ENCODE measurements around the gene PAK1. TPM values are rescaled to one million over a fixed set of nuclear protein-coding genes. Genes with fewer than 3 reads are reported as not detected.

Gene PAK1
- polyA plus RNA-seq, 4 donors = 35.0 to 64.0 (median 55.2) TPM

DNA sequence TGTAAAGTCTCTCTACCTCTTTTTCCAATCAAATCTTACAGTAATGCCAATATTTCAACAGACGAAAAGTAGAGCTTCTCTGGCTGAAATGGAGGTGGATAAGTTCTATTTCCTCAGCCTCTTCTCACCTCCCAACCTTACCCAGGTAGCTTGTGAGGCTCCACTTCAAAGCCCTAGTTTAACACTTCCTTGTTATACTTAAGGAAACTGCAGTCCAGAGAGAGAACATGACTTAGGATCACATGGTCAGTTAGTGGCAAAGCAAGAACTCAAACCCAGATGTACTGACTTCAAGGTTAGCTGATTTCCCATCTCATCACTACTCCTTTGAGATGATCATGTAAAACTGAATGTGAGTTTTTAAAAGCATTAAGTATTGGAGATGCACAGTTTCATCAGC, 32.5 kb downstream of the PAK1 start:
- WGBS, 3 donors = 78 to 92% (median 88%) methylated on average over 1 of the region's 1 CpG
- no peak overlapping the region for H3K27ac ChIP-seq (ENCODE audit: low read depth in 1 of 3, low read length in 2 of 3)
- peaks cover 0 to 6% (median 0%) of the 10 kb centered on the region in 3 donors for H3K36me3 ChIP-seq (ENCODE audit: control insufficient read depth in 3 of 3, insufficient read depth in 2 of 3, low read depth in 1 of 3, low read length in 3 of 3)
- H3K9me3 ChIP-seq (ENCODE audit: control insufficient read depth in 2 of 2, insufficient read depth in 1 of 2, low read depth in 1 of 2, low read length in 1 of 2) = no peaks in the 10 kb centered on the region
- FAIRE-seq (no peak), DNase-seq (no peak)
- H3K4me3 ChIP-seq (ENCODE audit: low read depth in 1 of 3, low read length in 3 of 3) = no peak overlapping the region
- H3K27me3 ChIP-seq (ENCODE audit: control insufficient read depth in 3 of 3, insufficient read depth in 3 of 3, low read length in 3 of 3) = no peaks in the 10 kb centered on the region
- peaks cover 8 to 32% (median 14%) of the 10 kb centered on the region in 3 donors for H3K4me1 ChIP-seq (ENCODE audit: control insufficient read depth in 3 of 3, insufficient read depth in 2 of 3, low read depth in 1 of 3, low read length in 2 of 3)

DNA sequence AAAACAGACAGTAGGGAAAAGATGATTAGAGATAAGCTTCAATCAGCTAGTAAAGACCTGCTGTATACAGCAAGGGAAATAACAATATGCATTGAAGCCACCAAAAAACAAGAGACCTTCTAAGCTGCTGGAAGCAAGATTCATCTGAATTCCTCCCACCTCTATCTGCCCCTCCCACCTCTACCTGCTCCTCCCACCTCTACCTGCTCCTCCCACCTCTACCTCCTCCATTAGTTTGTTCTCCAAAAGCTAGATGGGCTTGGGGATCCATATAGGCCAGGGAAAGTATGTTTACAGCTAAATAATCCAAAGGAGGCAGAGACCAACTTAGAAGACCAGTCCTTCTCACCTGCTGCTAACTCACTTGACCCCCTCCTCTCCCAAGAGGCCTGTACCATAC, 33.2 kb downstream of the PAK1 start:
- Histone ChIP-seq H3K27me3 (ENCODE audit: control insufficient read depth in 3 of 3, insufficient read depth in 3 of 3, low read length in 3 of 3) (no peaks in the 10 kb centered on the region), H3K36me3 (ENCODE audit: control insufficient read depth in 3 of 3, insufficient read depth in 2 of 3, low read depth in 1 of 3, low read length in 3 of 3) (peaks cover 0 to 6% (median 0%) of the 10 kb centered on the region in 3 donors), H3K4me1 (ENCODE audit: control insufficient read depth in 3 of 3, insufficient read depth in 2 of 3, low read depth in 1 of 3, low read length in 2 of 3) (peaks cover 8 to 25% (median 13%) of the 10 kb centered on the region in 3 donors), H3K9me3 (ENCODE audit: control insufficient read depth in 2 of 2, insufficient read depth in 1 of 2, low read depth in 1 of 2, low read length in 1 of 2) (no peaks in the 10 kb centered on the region), H3K27ac (ENCODE audit: low read depth in 1 of 3, low read length in 2 of 3) (no peak overlapping the region), H3K4me3 (ENCODE audit: low read depth in 1 of 3, low read length in 3 of 3) (no peak overlapping the region)
- DNase-seq (no peak), FAIRE-seq (no peak)

- no peaks in the 10 kb centered on the region for H3K27me3 ChIP-seq (ENCODE audit: control insufficient read depth in 3 of 3, insufficient read depth in 3 of 3, low read length in 3 of 3)
- FAIRE-seq = no peak
These were observed 35.4 kb downstream of the PAK1 start for GRCh38 chr11:77438487-77438886.

GRCh38 chr11:77436969-77437368, 36.9 kb downstream of the PAK1 start:
- Histone ChIP-seq H3K27ac (ENCODE audit: low read depth in 1 of 3, low read length in 2 of 3) (peak overlapping the region in 1 of 3 donors; percentile 53), H3K4me3 (ENCODE audit: low read depth in 1 of 3, low read length in 3 of 3) (no peak overlapping the region), H3K9me3 (ENCODE audit: control insufficient read depth in 2 of 2, insufficient read depth in 1 of 2, low read depth in 1 of 2, low read length in 1 of 2) (no peaks in the 10 kb centered on the region), H3K4me1 (ENCODE audit: control insufficient read depth in 3 of 3, insufficient read depth in 2 of 3, low read depth in 1 of 3, low read length in 2 of 3) (peaks cover 4 to 16% (median 7%) of the 10 kb centered on the region in 3 donors), H3K27me3 (ENCODE audit: control insufficient read depth in 3 of 3, insufficient read depth in 3 of 3, low read length in 3 of 3) (no peaks in the 10 kb centered on the region), H3K36me3 (ENCODE audit: control insufficient read depth in 3 of 3, insufficient read depth in 2 of 3, low read depth in 1 of 3, low read length in 3 of 3) (no peaks in the 10 kb centered on the region)
- WGBS, 3 donors = 3 to 29% (median 8%) methylated on average over 1 of the region's 1 CpG
- DNase-seq (peak in 1 of 2 donors; percentile 14), FAIRE-seq (no peak)

More at GRCh38 chr11:77438487-77438886, 35.4 kb downstream of the PAK1 start:
- H3K4me3 ChIP-seq (ENCODE audit: low read depth in 1 of 3, low read length in 3 of 3) = no peak overlapping the region
- no peak for DNase-seq
- no peaks in the 10 kb centered on the region for H3K9me3 ChIP-seq (ENCODE audit: control insufficient read depth in 2 of 2, insufficient read depth in 1 of 2, low read depth in 1 of 2, low read length in 1 of 2)
- 64 to 73% (median 71%) methylated on average over 2 of the region's 2 CpGs for WGBS, 3 donors
- no peak overlapping the region for H3K27ac ChIP-seq (ENCODE audit: low read depth in 1 of 3, low read length in 2 of 3)
- H3K36me3 ChIP-seq (ENCODE audit: control insufficient read depth in 3 of 3, insufficient read depth in 2 of 3, low read depth in 1 of 3, low read length in 3 of 3) = peaks cover 0 to 6% (median 0%) of the 10 kb centered on the region in 3 donors
- H3K4me1 ChIP-seq (ENCODE audit: control insufficient read depth in 3 of 3, insufficient read depth in 2 of 3, low read depth in 1 of 3, low read length in 2 of 3) = peaks cover 5 to 20% (median 11%) of the 10 kb centered on the region in 3 donors

DNA sequence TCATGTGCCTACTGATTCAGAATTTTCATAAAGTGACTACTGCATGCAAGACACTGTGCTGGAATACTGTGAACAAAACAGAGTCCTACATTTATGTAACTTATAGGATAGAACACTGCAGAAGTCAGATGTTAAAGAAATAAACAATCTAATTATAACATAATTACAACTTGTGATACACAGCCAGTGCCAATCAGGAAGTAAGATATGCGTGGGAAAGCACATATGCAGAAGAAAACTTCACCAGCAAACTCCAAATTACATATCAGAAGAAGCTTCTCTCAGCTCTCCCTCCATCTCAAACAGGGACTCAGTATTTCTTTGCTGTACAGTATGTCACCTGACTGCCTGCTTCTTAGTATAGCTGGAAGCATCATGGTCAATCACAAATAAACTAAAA, 37.4 kb downstream of the PAK1 start:
- Histone ChIP-seq H3K4me3 (ENCODE audit: low read depth in 1 of 3, low read length in 3 of 3) (no peak overlapping the region), H3K9me3 (ENCODE audit: control insufficient read depth in 2 of 2, insufficient read depth in 1 of 2, low read depth in 1 of 2, low read length in 1 of 2) (no peaks in the 10 kb centered on the region), H3K27me3 (ENCODE audit: control insufficient read depth in 3 of 3, insufficient read depth in 3 of 3, low read length in 3 of 3) (no peaks in the 10 kb centered on the region), H3K27ac (ENCODE audit: low read depth in 1 of 3, low read length in 2 of 3) (peak overlapping the region in 2 of 3 donors; percentile 4 to 53), H3K36me3 (ENCODE audit: control insufficient read depth in 3 of 3, insufficient read depth in 2 of 3, low read depth in 1 of 3, low read length in 3 of 3) (no peaks in the 10 kb centered on the region), H3K4me1 (ENCODE audit: control insufficient read depth in 3 of 3, insufficient read depth in 2 of 3, low read depth in 1 of 3, low read length in 2 of 3) (peaks cover 4 to 16% (median 7%) of the 10 kb centered on the region in 3 donors)
- 5 to 23% (median 22%) methylated on average over 1 of the region's 1 CpG for WGBS, 3 donors
- DNase-seq = peak in 1 of 2 donors; percentile 19
- FAIRE-seq = no peak

DNA sequence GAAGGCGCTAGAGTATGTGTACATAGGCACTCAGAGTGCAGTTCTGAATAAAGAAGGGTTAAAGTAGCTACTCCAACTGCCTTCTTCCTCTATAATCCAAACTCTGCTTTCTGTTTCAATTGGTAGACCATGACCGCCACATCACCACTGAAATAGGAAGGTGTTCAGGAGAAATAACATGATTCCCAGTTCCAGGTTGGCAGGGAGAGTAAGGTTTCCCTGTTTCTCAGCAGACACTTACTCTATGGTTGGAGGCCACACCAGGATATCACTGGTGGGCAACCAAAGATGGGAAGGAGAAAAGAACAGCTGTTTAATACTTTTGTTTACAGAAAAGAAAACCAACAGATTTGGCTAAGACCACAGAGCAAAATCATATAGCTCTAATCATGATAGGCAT, 37.9 kb downstream of the PAK1 start:
- FAIRE-seq = no peak
- H3K36me3 ChIP-seq (ENCODE audit: control insufficient read depth in 3 of 3, insufficient read depth in 2 of 3, low read depth in 1 of 3, low read length in 3 of 3) = no peaks in the 10 kb centered on the region
- 31 to 55% (median 41%) methylated on average over 2 of the region's 2 CpGs for WGBS, 3 donors
- DNase-seq = peak; percentile 33 to 49
- peaks cover 4 to 15% (median 7%) of the 10 kb centered on the region in 3 donors for H3K4me1 ChIP-seq (ENCODE audit: control insufficient read depth in 3 of 3, insufficient read depth in 2 of 3, low read depth in 1 of 3, low read length in 2 of 3)
- no peaks in the 10 kb centered on the region for H3K9me3 ChIP-seq (ENCODE audit: control insufficient read depth in 2 of 2, insufficient read depth in 1 of 2, low read depth in 1 of 2, low read length in 1 of 2)
- H3K4me3 ChIP-seq (ENCODE audit: low read depth in 1 of 3, low read length in 3 of 3) = no peak overlapping the region
- peak overlapping the region in 2 of 3 donors; percentile 4 to 46 for H3K27ac ChIP-seq (ENCODE audit: low read depth in 1 of 3, low read length in 2 of 3)
- no peaks in the 10 kb centered on the region for H3K27me3 ChIP-seq (ENCODE audit: control insufficient read depth in 3 of 3, insufficient read depth in 3 of 3, low read length in 3 of 3)

DNA sequence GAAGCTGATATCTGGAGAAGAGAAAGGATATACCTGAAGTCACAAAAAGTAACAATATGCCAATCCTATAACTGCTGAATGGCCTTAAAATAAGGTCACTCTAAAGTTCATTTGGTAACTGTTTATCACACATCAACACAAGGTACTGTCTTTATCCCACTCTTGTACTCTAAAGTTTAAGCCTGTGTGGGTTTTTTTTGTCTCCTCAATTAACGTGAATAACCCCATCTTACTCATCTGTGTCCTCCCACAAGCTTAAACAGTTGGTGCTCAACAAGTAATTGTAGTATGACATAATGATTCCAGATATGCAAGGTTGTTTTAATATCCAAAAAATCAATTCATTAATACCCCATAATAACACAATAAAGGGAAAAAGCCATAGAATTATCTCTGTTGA, 42.1 kb downstream of the PAK1 start:
- DNase-seq (no peak), FAIRE-seq (no peak)
- H3K36me3 ChIP-seq (ENCODE audit: control insufficient read depth in 3 of 3, insufficient read depth in 2 of 3, low read depth in 1 of 3, low read length in 3 of 3) = no peaks in the 10 kb centered on the region
- H3K9me3 ChIP-seq (ENCODE audit: control insufficient read depth in 2 of 2, insufficient read depth in 1 of 2, low read depth in 1 of 2, low read length in 1 of 2) = no peaks in the 10 kb centered on the region
- H3K27me3 ChIP-seq (ENCODE audit: control insufficient read depth in 3 of 3, insufficient read depth in 3 of 3, low read length in 3 of 3) = no peaks in the 10 kb centered on the region
- no peak overlapping the region for H3K4me3 ChIP-seq (ENCODE audit: low read depth in 1 of 3, low read length in 3 of 3)
- H3K4me1 ChIP-seq (ENCODE audit: control insufficient read depth in 3 of 3, insufficient read depth in 2 of 3, low read depth in 1 of 3, low read length in 2 of 3) = peaks cover 0 to 4% (median 3%) of the 10 kb centered on the region in 3 donors
- H3K27ac ChIP-seq (ENCODE audit: low read depth in 1 of 3, low read length in 2 of 3) = no peak overlapping the region
- WGBS, 3 donors = 58 to 85% (median 65%) methylated on average over 1 of the region's 1 CpG

DNA sequence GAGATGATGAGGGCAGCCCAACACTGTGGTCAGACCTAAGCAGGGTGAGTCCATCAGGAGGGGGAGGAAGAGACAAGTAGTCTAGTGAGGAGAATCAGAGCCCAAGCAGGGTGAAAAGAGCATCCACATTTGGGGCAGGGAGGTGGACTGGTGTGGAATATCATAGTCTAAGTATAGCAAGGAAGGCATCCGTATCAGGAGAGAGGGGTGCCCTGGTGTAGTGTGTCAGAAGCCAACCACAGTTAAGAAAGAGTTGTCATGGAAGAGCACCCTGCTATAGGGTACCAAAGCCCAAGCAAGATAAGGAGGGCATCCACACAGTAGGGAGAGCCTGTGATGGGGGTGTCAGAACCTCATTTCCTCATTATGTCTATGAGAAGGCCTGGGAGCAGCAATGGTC, 45.3 kb downstream of the PAK1 start:
- H3K27me3 ChIP-seq (ENCODE audit: control insufficient read depth in 3 of 3, insufficient read depth in 3 of 3, low read length in 3 of 3) = no peaks in the 10 kb centered on the region
- 94 to 97% (median 95%) methylated on average over 1 of the region's 1 CpG for WGBS, 3 donors
- H3K9me3 ChIP-seq (ENCODE audit: control insufficient read depth in 2 of 2, insufficient read depth in 1 of 2, low read depth in 1 of 2, low read length in 1 of 2) = no peaks in the 10 kb centered on the region
- DNase-seq = no peak
- H3K4me1 ChIP-seq (ENCODE audit: control insufficient read depth in 3 of 3, insufficient read depth in 2 of 3, low read depth in 1 of 3, low read length in 2 of 3) = no peaks in the 10 kb centered on the region
- no peak overlapping the region for H3K4me3 ChIP-seq (ENCODE audit: low read depth in 1 of 3, low read length in 3 of 3)
- no peaks in the 10 kb centered on the region for H3K36me3 ChIP-seq (ENCODE audit: control insufficient read depth in 3 of 3, insufficient read depth in 2 of 3, low read depth in 1 of 3, low read length in 3 of 3)
- no peak overlapping the region for H3K27ac ChIP-seq (ENCODE audit: low read depth in 1 of 3, low read length in 2 of 3)
- no peak for FAIRE-seq

GRCh38 chr11:77425346-77425745, 48.5 kb downstream of the PAK1 start:
- Histone ChIP-seq H3K27me3 (ENCODE audit: control insufficient read depth in 3 of 3, insufficient read depth in 3 of 3, low read length in 3 of 3) (no peaks in the 10 kb centered on the region), H3K4me1 (ENCODE audit: control insufficient read depth in 3 of 3, insufficient read depth in 2 of 3, low read depth in 1 of 3, low read length in 2 of 3) (no peaks in the 10 kb centered on the region), H3K4me3 (ENCODE audit: low read depth in 1 of 3, low read length in 3 of 3) (no peak overlapping the region), H3K27ac (ENCODE audit: low read depth in 1 of 3, low read length in 2 of 3) (no peak overlapping the region), H3K36me3 (ENCODE audit: control insufficient read depth in 3 of 3, insufficient read depth in 2 of 3, low read depth in 1 of 3, low read length in 3 of 3) (no peaks in the 10 kb centered on the region), H3K9me3 (ENCODE audit: control insufficient read depth in 2 of 2, insufficient read depth in 1 of 2, low read depth in 1 of 2, low read length in 1 of 2) (no peaks in the 10 kb centered on the region)
- WGBS, 3 donors = 89 to 92% (median 92%) methylated on average over 4 of the region's 4 CpGs
- FAIRE-seq (no peak), DNase-seq (no peak)
